Hematopoietic multipotent progenitor cell treated with erythropoietin and hydrocortisone succinate and interleukin-3 and kit ligand, for 15 days (in vitro differentiated cells): ENCODE data around the gene SLC6A6.

ENCODE experiments used
- DNase-seq: peaks from one replicate; pipeline ENCODE4 v3.0.0-alpha.2; 2015; ENCODE audit warnings: low spot score

The SLC6A6 gene

GRCh38 chr3:14488286-14489041 is 86.1 kb downstream of the SLC6A6 start:
- DNase-seq = no peak

- DNase-seq = no peak
Observed at GRCh38 chr3:14489641-14490040, 87.2 kb downstream of the SLC6A6 start.

- no peak for DNase-seq
Observed at GRCh38 chr3:14490255-14490654, 87.8 kb downstream of the SLC6A6 start.

- no peak for DNase-seq
Observed at GRCh38 chr3:14490831-14491230, 88.4 kb downstream of the SLC6A6 start.

GRCh38 chr3:14491396-14492190 is 89.2 kb downstream of the SLC6A6 start:
- no peak for DNase-seq

- no peak for DNase-seq
Observed at GRCh38 chr3:14492948-14493881, 90.8 kb downstream of the SLC6A6 start.

- DNase-seq = no peak
Observed at GRCh38 chr3:14494279-14494972, 92.0 kb downstream of the SLC6A6 start.

GRCh38 chr3:14494973-14495300 is 92.5 kb downstream of the SLC6A6 start:
- DNase-seq = no peak

GRCh38 chr3:14496351-14496750 is 93.9 kb downstream of the SLC6A6 start:
- DNase-seq = no peak

- no peak for DNase-seq
Observed at GRCh38 chr3:14497321-14497720, 94.9 kb downstream of the SLC6A6 start.

- no peak for DNase-seq
Observed at GRCh38 chr3:14502472-14502871, 100.1 kb downstream of the SLC6A6 start.

- no peak for DNase-seq
Observed at GRCh38 chr3:14503033-14503705, 100.8 kb downstream of the SLC6A6 start.

- no peak for DNase-seq
Observed at GRCh38 chr3:14503706-14504065, 101.3 kb downstream of the SLC6A6 start.

GRCh38 chr3:14505001-14505802 is 102.8 kb downstream of the SLC6A6 start:
- DNase-seq = no peak

- DNase-seq = no peak
Observed at GRCh38 chr3:14505803-14506500, 103.5 kb downstream of the SLC6A6 start.

- DNase-seq = no peak
Observed at GRCh38 chr3:14506626-14507304, 104.4 kb downstream of the SLC6A6 start.

GRCh38 chr3:14507305-14507741 is 104.9 kb downstream of the SLC6A6 start:
- no peak for DNase-seq

- no peak for DNase-seq
Observed at GRCh38 chr3:14507757-14508504, 105.5 kb downstream of the SLC6A6 start.

- DNase-seq = no peak
Observed at GRCh38 chr3:14508505-14508819, 106.1 kb downstream of the SLC6A6 start.
